GM19395 (cell line): ENCODE measurements around the gene ROR2.

Experiments used
- ATAC-seq: cut with Tn5 transposase; IDR thresholded peaks from one replicate; pipeline ENCODE4 v1.9.1; 2021; ENCODE audit warnings: mild to moderate bottlenecking, moderate library complexity; ENCODE audit not compliant: unreplicated experiment

Gene ROR2

GRCh38 chr9:91724609-91725505 is 225.2 kb downstream of the ROR2 start:
- ATAC-seq, result no peak

- no peak for ATAC-seq
Observed at GRCh38 chr9:91724068-91724440, 226.0 kb downstream of the ROR2 start.

- no peak for ATAC-seq
Observed at GRCh38 chr9:91723420-91724067, 226.5 kb downstream of the ROR2 start.

- ATAC-seq, result peak; percentile 82
Observed at GRCh38 chr9:91720751-91721705, 229.0 kb downstream of the ROR2 start.

GRCh38 chr9:91720313-91720712 is 229.7 kb downstream of the ROR2 start:
- ATAC-seq, result no peak

GRCh38 chr9:91718071-91718470 is 232.0 kb downstream of the ROR2 start:
- no peak for ATAC-seq

- no peak for ATAC-seq
Observed at GRCh38 chr9:91716815-91717214, 233.2 kb downstream of the ROR2 start.

GRCh38 chr9:91716239-91716638 is 233.8 kb downstream of the ROR2 start:
- ATAC-seq, result no peak

GRCh38 chr9:91714874-91715615 is 235.0 kb downstream of the ROR2 start:
- ATAC-seq, result no peak

GRCh38 chr9:91714020-91714806 is 235.8 kb downstream of the ROR2 start:
- no peak for ATAC-seq

GRCh38 chr9:91712811-91713210 is 237.2 kb downstream of the ROR2 start:
- ATAC-seq, result no peak

GRCh38 chr9:91711755-91712601 is 238.1 kb downstream of the ROR2 start:
- peak; percentile 90 for ATAC-seq

GRCh38 chr9:91710158-91710557 is 239.9 kb downstream of the ROR2 start:
- no peak for ATAC-seq

- ATAC-seq, result no peak
Observed at GRCh38 chr9:91705386-91705785, 244.6 kb downstream of the ROR2 start.

- ATAC-seq, result no peak
Observed at GRCh38 chr9:91700475-91700874, 249.6 kb downstream of the ROR2 start.

GRCh38 chr9:91698266-91698665 is 251.8 kb downstream of the ROR2 start:
- ATAC-seq, result no peak

- no peak for ATAC-seq
Observed at GRCh38 chr9:91697201-91697600, 252.8 kb downstream of the ROR2 start.

- no peak for ATAC-seq
Observed at GRCh38 chr9:91694081-91694870, 255.8 kb downstream of the ROR2 start.
